IPS DF 6.9 (cell line): ENCODE measurements around the gene U2AF2.

ENCODE experiments used
- DNase-seq: peaks from one replicate; pipeline ENCODE4 v3.0.0-alpha.2; 2013; ENCODE audit warnings: low read depth, low spot score
- H3K27ac ChIP-seq: one replicate; pipeline ENCODE4 v1.5.1; 2013; ENCODE audit warnings: low read length, control low read depth
- H3K27me3 ChIP-seq: 2 replicates; pipeline ENCODE4 v1.6.1; 2013; ENCODE audit warnings: mild to moderate bottlenecking, low read length; ENCODE audit not compliant: control insufficient read depth, insufficient read depth
- H3K36me3 ChIP-seq: 2 replicates; pipeline ENCODE4 v1.6.1; 2013; ENCODE audit warnings: low read length; ENCODE audit not compliant: control insufficient read depth, insufficient read depth
- H3K4me1 ChIP-seq: 2 replicates; pipeline ENCODE4 v1.6.1; 2013; ENCODE audit warnings: low read length; ENCODE audit not compliant: control insufficient read depth, insufficient read depth
- H3K4me3 ChIP-seq: 2 replicates; pipeline ENCODE4 v1.5.1; 2013; ENCODE audit warnings: mild to moderate bottlenecking, low read length
- H3K9me3 ChIP-seq: 2 replicates; pipeline ENCODE4 v1.6.1; 2013; ENCODE audit warnings: low read length, inconsistent platforms; ENCODE audit not compliant: control insufficient read depth, insufficient read depth
- WGBS: extraction: QIAGEN DNeasy Blood & Tissue Kit; methylation state at CpG from one replicate; pipeline ENCODE4 v1.1.7; 2013; ENCODE audit warnings: mixed read lengths, missing lambda C conversion rate; ENCODE audit not compliant: insufficient read length, insufficient coverage; 5-methylcytosine and 5-hydroxymethylcytosine counted together

Gene U2AF2

DNA sequence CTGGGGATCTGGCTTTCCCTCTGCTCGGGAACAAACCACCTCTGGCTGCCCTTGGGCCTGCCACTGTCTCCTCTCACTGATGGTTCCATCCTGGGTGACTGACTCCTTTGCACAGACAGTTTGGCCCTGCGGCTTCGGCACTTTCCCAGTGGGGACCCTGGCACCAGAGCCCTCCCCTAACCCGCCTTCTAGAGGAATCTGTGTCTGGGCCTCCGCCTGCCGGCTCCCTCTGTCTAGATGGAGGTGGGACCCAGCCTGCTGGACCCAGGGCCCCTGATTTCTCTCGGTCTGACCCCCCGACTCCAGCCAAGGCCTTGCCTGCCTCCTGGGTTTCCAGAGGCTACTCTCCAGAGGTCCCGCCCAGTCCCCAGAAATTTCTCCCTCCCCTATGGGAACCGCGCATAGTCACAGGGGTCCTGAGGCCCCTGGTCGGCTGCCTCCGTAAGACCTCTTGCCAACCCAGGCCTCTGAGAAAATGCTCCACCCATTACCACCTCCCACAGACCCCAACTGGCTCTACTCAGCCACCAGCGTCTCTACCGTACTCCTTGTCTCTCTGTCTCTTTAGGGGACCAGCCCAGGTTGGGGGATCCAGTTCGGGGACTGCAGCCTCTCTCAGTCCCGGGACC lies 4.1 kb upstream of the U2AF2 start:
- no peak for DNase-seq
- Histone ChIP-seq H3K4me3 (no peak overlapping the region), H3K27me3 (no peaks in the 10 kb centered on the region), H3K36me3 (no peaks in the 10 kb centered on the region), H3K27ac (no peak overlapping the region), H3K9me3 (no peaks in the 10 kb centered on the region), H3K4me1 (0 out of 2 replicates have a peak, but pooled peaks cover 3% of the 10 kb centered on the region)
- no CpG with 5 or more reads among the region's 17 CpGs for WGBS

DNA sequence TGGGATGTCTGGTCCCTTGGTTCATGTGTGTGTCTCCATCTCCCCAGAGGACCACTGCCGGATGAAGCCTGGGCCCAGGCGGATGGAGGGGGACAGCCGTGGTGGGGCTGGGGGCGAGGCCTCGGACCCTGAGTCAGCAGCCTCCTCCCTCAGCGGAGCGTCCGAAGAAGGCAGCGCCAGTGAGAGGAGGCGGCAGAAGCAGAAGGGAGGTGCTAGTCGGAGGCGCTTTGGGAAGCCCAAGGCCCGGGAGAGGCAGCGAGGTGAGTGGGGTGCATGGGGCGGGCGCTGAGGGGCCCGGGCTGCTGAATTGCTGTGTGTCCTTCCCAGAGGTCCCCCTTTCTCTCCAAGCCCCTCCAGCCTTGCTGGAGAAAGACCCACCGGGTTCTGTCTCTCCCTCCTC lies 3.6 kb upstream of the U2AF2 start:
- no peak overlapping the region for H3K27ac ChIP-seq
- H3K27me3 ChIP-seq: no peaks in the 10 kb centered on the region
- no peaks in the 10 kb centered on the region for H3K36me3 ChIP-seq
- no CpG with 5 or more reads among the region's 18 CpGs for WGBS
- H3K4me1 ChIP-seq: 0 out of 2 replicates have a peak, but pooled peaks cover 3% of the 10 kb centered on the region
- H3K4me3 ChIP-seq: no peak overlapping the region
- H3K9me3 ChIP-seq: no peaks in the 10 kb centered on the region
- DNase-seq: no peak

DNA sequence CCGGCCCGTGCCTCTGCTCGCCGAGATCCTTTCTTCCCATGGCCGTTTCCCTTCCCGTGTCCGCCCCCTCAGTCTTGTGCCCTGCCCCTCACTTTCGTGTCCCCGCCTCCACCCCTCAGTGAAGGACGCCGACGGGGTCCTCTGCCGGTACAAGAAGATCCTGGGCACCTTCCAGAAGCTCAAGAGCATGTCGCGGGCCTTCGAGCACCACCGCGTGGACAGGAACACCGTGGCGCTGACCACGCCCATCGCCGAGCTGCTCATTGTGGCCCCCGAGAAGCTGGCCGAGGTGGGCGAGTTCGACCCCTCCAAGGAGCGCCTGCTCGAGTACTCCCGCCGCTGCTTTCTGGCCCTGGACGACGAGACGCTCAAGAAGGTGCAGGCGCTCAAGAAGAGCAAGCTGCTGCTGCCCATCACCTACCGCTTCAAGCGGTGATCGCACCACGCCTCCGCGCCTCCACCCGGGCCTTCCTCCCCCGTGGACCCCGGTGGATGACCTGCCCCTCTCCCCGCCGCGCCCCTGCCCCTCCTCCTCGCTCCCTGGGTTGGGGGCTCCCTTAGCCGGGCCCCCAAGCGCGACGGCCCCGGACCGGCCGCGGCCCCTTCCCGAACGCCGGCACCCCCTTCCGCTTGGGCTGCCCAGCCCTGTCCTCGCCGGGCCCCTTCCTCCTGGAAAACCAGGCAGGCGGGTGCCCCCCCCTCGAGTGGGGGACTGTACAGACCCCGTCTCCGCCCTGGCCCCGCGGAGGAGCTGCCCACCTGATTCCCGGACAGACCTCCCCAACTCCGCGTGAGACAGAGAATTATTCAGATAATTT lies 2.3 kb upstream of the U2AF2 start:
- H3K27ac ChIP-seq: no peak overlapping the region
- no peak for DNase-seq
- H3K4me3 ChIP-seq: peak overlapping the region; percentile 22; the same call in 1 of the 2 replicates
- no peaks in the 10 kb centered on the region for H3K9me3 ChIP-seq
- no peaks in the 10 kb centered on the region for H3K27me3 ChIP-seq
- no CpG with 5 or more reads among the region's 71 CpGs for WGBS
- no peaks in the 10 kb centered on the region for H3K36me3 ChIP-seq
- H3K4me1 ChIP-seq: peaks cover 4% of the 10 kb centered on the region; the same call in 1 of the 2 replicates

DNA sequence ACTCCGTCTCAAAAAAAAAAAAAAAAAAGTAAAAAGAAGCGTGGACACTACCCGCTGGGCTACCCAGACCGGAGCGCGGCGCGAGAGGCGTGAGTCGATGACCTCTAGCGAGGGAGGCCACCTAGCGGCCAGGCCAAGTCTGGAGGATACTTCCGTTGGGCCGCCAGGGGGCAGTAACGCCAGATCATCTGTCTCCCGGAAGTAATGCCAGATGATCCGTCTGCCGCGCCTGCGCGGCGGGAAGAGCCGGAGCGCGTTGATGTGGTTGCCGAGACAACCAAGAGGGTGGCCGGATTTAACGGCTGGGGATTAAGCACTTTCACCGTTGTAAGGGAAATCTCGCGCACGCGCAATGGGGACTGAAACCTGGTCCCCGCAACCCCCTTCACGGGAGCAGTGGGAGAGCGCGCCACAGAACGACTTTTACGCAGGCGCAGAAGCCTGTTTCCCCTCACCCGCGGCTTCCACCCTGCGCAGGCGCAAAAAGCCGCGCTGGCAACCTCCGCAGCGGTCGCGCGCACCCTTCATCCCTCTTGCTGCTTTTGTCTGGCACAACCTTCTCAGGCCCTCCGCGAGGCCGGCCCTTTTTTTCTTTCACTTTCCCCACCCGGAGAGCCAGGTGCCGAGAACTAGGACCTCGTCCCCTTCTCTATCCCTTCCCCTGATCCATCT lies 1.0 kb upstream of the U2AF2 start:
- Histone ChIP-seq H3K27me3 (no peaks in the 10 kb centered on the region), H3K4me3 (peak overlapping the region; percentile 77; the same call in 1 of the 2 replicates), H3K27ac (no peak overlapping the region), H3K36me3 (no peaks in the 10 kb centered on the region), H3K4me1 (peaks cover 1% of the 10 kb centered on the region; the same call in 1 of the 2 replicates), H3K9me3 (no peaks in the 10 kb centered on the region)
- no CpG with 5 or more reads among the region's 57 CpGs for WGBS
- DNase-seq: peak; percentile 88

DNA sequence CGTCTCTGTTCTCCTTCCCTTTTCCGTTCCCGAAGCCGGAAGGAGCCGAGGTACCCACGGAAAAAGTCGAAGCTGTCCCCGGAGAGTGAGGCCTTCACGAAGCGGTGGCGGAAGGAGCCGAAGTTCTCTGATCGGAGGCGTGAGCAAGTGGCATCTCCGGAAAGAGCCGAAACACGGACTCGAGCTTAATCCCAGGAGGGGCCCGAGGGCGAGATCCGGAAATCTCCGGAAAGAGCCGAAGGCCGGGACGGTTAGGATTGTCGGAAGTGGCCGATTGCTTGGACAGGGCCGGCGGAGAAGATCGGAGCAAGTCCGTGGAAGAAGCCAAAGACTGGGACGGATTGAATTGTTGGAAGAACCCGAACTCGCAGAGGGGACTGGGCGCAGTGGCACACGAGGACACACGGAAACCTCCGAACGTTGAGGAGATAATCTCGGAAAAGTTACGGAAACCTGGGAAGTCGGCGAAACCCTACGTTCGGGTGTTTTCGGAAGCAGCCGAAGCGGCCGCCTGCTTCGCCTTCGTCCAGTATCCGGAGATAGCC lies 440 bp upstream of the U2AF2 start:
- Histone ChIP-seq H3K4me1 (peaks cover 1% of the 10 kb centered on the region; the same call in 1 of the 2 replicates), H3K36me3 (0 out of 2 replicates have a peak, but pooled peaks cover 2% of the 10 kb centered on the region)

DNA sequence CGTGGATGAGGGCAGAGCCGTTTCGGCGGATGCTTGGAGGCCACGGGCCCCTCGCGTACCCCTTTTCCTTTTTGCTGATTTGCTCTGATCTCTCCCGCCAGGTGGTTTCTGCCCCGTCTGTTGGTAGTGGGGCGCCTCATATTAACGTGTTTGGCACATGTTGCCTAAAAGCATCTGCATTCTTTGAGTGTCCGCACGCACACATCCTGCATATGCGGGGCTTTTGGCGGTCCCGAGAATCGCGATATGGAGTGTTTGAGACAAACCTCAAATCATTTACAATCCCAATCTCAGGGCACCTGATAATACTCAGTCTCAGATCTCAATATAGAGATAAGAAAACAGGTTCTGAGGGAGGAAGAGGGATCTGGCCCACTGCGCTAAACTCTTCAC lies 809 bp downstream of the U2AF2 start:
- Histone ChIP-seq H3K9me3 (no peaks in the 10 kb centered on the region), H3K36me3 (peaks cover 9% of the 10 kb centered on the region), H3K27me3 (no peaks in the 10 kb centered on the region), H3K4me1 (peaks cover 1% of the 10 kb centered on the region; the same call in 1 of the 2 replicates), H3K4me3 (peak overlapping the region; percentile 95), H3K27ac (no peak overlapping the region)
- no CpG with 5 or more reads among the region's 19 CpGs for WGBS
- no peak for DNase-seq

More for the DNA sequence above, 440 bp upstream of the U2AF2 start:
- Histone ChIP-seq H3K4me3 (peak overlapping the region; percentile 77; the same call in 1 of the 2 replicates), H3K27me3 (no peaks in the 10 kb centered on the region), H3K27ac (no peak overlapping the region), H3K9me3 (no peaks in the 10 kb centered on the region)
- peak; percentile 98 for DNase-seq
- WGBS: no CpG with 5 or more reads among the region's 52 CpGs

DNA sequence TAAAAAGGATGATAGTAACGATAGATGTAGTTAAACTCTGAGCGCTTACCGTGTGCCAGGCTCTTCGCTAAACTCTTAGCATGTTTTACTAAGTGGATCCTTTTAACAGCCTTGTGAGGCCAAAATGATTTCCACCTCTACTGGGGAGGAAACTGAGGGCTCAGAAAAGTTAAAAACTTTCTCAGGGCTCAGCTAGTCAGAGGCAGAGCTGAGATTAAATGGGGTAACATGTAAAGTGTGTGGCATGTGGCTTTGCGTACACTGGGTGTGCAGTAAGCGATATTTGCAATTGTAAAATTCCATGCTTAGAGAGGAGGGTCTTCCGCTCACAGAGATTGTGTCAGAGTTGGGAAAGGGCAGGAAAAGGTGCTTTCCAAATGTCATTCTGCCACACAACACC lies 1.7 kb downstream of the U2AF2 start:
- no peaks in the 10 kb centered on the region for H3K27me3 ChIP-seq
- H3K27ac ChIP-seq: no peak overlapping the region
- peaks cover 1% of the 10 kb centered on the region; the same call in 1 of the 2 replicates for H3K4me1 ChIP-seq
- peak overlapping the region; percentile 6; the same call in 1 of the 2 replicates for H3K4me3 ChIP-seq
- H3K9me3 ChIP-seq: no peaks in the 10 kb centered on the region
- no CpG with 5 or more reads among the region's 7 CpGs for WGBS
- DNase-seq: no peak
- peaks cover 18% of the 10 kb centered on the region for H3K36me3 ChIP-seq

DNA sequence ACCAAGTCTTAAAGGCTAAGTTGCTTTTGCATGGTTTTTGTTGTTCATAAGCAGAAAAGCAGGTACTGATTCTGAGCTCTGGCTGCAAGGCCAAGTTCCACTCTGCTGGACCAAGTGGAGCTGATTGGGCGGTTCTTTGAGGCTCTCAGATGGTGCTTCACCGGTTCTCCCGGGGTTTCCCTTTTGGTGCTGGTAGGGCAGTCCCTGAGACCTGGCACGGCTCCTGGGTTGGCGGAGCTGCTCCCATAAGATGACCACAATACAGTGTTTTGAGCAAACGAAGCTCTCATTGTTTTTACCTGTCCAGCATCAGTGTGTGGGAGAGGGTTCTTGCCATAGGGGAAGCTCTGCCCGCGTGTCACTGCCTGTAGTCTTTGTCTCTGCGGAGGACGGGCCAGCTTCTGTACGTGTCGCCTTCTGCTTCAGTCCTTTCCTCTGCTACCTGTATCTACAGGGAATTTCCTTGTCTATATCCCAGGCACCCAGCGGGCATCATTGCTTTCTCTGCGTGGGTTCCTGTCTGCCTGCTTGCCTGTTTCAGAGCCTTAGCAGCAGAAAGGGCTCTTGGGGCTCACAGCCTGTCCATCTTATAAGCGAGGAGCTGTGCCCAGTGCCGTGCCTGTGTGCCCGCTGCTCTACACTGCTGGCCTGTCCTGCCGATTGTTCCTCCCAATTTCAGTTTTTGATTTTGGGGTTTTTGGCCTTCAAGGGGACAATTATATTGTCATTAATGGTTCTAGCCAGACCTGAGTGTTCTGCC lies 2.3 kb downstream of the U2AF2 start:
- Histone ChIP-seq H3K4me3 (no peak overlapping the region), H3K9me3 (no peaks in the 10 kb centered on the region), H3K27ac (no peak overlapping the region), H3K36me3 (peaks cover 24% of the 10 kb centered on the region), H3K27me3 (no peaks in the 10 kb centered on the region), H3K4me1 (peaks cover 1% of the 10 kb centered on the region; the same call in 1 of the 2 replicates)
- no peak for DNase-seq
- no CpG with 5 or more reads among the region's 18 CpGs for WGBS

DNA sequence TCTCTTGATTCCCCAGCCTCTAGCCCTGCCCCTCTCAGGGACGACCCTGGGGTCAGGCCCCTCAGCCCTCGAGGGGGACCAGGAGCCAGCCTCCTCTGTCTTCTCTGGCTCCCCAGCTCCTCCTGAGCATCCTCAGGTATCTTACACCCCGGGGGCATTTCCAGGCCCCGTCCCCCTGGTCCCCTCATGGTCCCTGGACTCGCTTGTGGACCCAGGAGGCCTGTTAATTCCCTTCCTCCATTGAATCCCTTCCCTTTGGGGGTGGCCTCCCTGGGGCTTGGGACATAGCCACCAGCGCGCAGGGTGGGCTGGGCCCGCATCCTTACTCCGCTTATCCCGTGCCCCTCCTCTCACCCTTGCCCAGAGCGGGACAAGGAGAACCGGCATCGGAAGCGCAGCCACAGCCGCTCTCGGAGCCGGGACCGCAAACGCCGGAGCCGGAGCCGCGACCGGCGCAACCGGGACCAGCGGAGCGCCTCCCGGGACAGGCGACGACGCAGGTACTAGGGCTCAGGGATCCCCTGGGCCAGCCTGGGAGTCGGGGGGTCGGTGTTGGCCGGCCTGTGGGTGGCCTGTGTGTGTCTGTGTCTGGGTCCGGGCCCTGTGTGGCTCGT lies 4.1 kb downstream of the U2AF2 start:
- Histone ChIP-seq H3K9me3 (no peaks in the 10 kb centered on the region), H3K27me3 (no peaks in the 10 kb centered on the region), H3K27ac (no peak overlapping the region), H3K4me3 (no peak overlapping the region), H3K36me3 (peaks cover 40% of the 10 kb centered on the region), H3K4me1 (peaks cover 1% of the 10 kb centered on the region; the same call in 1 of the 2 replicates)
- DNase-seq: no peak
- no CpG with 5 or more reads among the region's 37 CpGs for WGBS
